HepG2 (cell line): ENCODE results near the gene MOB3C. TPM values are rescaled to one million over a fixed set of nuclear protein-coding genes. Genes with fewer than 3 reads are reported as not detected.

Source experiments
- ASH2L ChIP-seq: fragments of 300-600, 200-600 bp; sonication (generic); IDR thresholded peaks from 2 replicates; pipeline ENCODE4 v1.7.0; 2017; ENCODE audit warnings: low read depth, mild to moderate bottlenecking, moderate library complexity, mixed read lengths, low read length; ENCODE audit not compliant: insufficient read length
- ATF3 ChIP-seq: sonication (generic); formaldehyde crosslinking; IDR thresholded peaks from 2 replicates; pipeline ENCODE4 v1.4.0; 2020; ENCODE audit warnings: missing genetic modification reagents
- BORCS8-MEF2B ChIP-seq: sonication (generic); formaldehyde crosslinking; IDR thresholded peaks from 2 replicates; pipeline ENCODE4 v1.8.0; 2022; ENCODE audit warnings: mild to moderate bottlenecking, missing genetic modification reagents
- CCAR2 ChIP-seq: fragments of 200-400 bp; formaldehyde crosslinking; optimal IDR thresholded peaks from 2 replicates; pipeline ENCODE3; 2018; ENCODE audit warnings: low read depth, mild to moderate bottlenecking, low read length, moderate library complexity
- CHD2 ChIP-seq: IDR thresholded peaks from 2 replicates; pipeline ENCODE4 v1.6.1; 2011; ENCODE audit warnings: low read depth, low read length, improper control_type of control experiment
- CREBL2 ChIP-seq: sonication (generic); formaldehyde crosslinking; IDR thresholded peaks from 2 replicates; pipeline ENCODE4 v1.8.1; 2023; ENCODE audit warnings: missing genetic modification reagents, mild to moderate bottlenecking, borderline replicate concordance
- HMG20B ChIP-seq: conservative IDR thresholded peaks from 2 replicates; pipeline ENCODE4 v1.6.1; 2016; ENCODE audit warnings: missing genetic modification reagents, missing compliant biosample characterization
- KDM1A ChIP-seq: IDR thresholded peaks from 2 replicates; pipeline ENCODE4 v1.6.1; 2016; ENCODE audit warnings: missing compliant biosample characterization
- KDM6A ChIP-seq: IDR thresholded peaks from 2 replicates; pipeline ENCODE4 v1.6.1; 2016; ENCODE audit warnings: low read depth
- KLF16 ChIP-seq, 2 experiments: sonication (generic) in 1 of 2; formaldehyde crosslinking in 1 of 2; IDR thresholded peaks; 2 replicates each; pipeline versions ENCODE4 v1.6.1 to v1.8.0; 2016 to 2023; ENCODE audit warnings: missing genetic modification reagents in 2 of 2, missing compliant biosample characterization in 1 of 2
- NFATC3 ChIP-seq: sonication (generic); formaldehyde crosslinking; IDR thresholded peaks from 2 replicates; pipeline ENCODE4 v1.5.1; 2020; ENCODE audit warnings: mild to moderate bottlenecking, missing genetic modification reagents
- NKX3-1 ChIP-seq: sonication (generic); formaldehyde crosslinking; IDR thresholded peaks from 2 replicates; pipeline ENCODE4 v1.5.0; 2020; ENCODE audit warnings: missing genetic modification reagents
- NR2F6 ChIP-seq, 2 experiments: IDR thresholded peaks; 2 replicates each; pipeline ENCODE4 v1.6.1; 2016; ENCODE audit warnings: antibody characterized with exemption in 1 of 2, mild to moderate bottlenecking in 1 of 2
- PHF8 ChIP-seq: sonication (generic); formaldehyde crosslinking; IDR thresholded peaks from 2 replicates; pipeline ENCODE4 v1.5.0; 2020; ENCODE audit warnings: missing genetic modification reagents
- POLR2AphosphoS5 ChIP-seq: IDR thresholded peaks from 2 replicates; pipeline ENCODE4 v1.6.1; 2012; ENCODE audit warnings: low read depth, low read length
- RNF2 ChIP-seq: fragments of 450-650 bp; conservative IDR thresholded peaks from 2 replicates; pipeline ENCODE4 v1.6.1; 2016; ENCODE audit warnings: low read depth
- RXRA ChIP-seq: sonication (generic); formaldehyde crosslinking; IDR thresholded peaks from 2 replicates; pipeline ENCODE4 v1.5.1; 2020; ENCODE audit warnings: missing genetic modification reagents
- SIX4 ChIP-seq: sonication (generic); formaldehyde crosslinking; IDR thresholded peaks from 2 replicates; pipeline ENCODE4 v1.4.0; 2020; ENCODE audit warnings: missing genetic modification reagents
- SOX6 ChIP-seq, 2 experiments: fragments of 450-650 bp in 1 of 2; sonication (generic) in 1 of 2; formaldehyde crosslinking in 1 of 2; IDR thresholded peaks; 2 replicates each; pipeline versions ENCODE4 v1.4.0 to v1.6.1; 2017 to 2020; ENCODE audit warnings: antibody characterized with exemption in 1 of 2, mild to moderate bottlenecking in 1 of 2, missing genetic modification reagents in 1 of 2
- ZFP37 ChIP-seq: sonication (generic); formaldehyde crosslinking; IDR thresholded peaks from 2 replicates; pipeline ENCODE4 v1.4.0; 2020; ENCODE audit warnings: missing genetic modification reagents, borderline replicate concordance
- ZFX ChIP-seq: sonication (generic); formaldehyde crosslinking; IDR thresholded peaks from 2 replicates; pipeline ENCODE4 v1.4.0; 2020; ENCODE audit warnings: mild to moderate bottlenecking, low read depth, missing genetic modification reagents, moderate library complexity
- ZNF251 ChIP-seq: sonication (generic); formaldehyde crosslinking; IDR thresholded peaks from 2 replicates; pipeline ENCODE4 v1.9.0; 2021; ENCODE audit warnings: mild to moderate bottlenecking, missing genetic modification reagents
- ZNF343 ChIP-seq: sonication (generic); formaldehyde crosslinking; IDR thresholded peaks from 2 replicates; pipeline ENCODE4 v1.4.0; 2020; ENCODE audit warnings: mild to moderate bottlenecking, missing genetic modification reagents
- ZNF570 ChIP-seq: sonication (generic); formaldehyde crosslinking; IDR thresholded peaks from 2 replicates; pipeline ENCODE4 v1.4.0; 2020; ENCODE audit warnings: mild to moderate bottlenecking, missing genetic modification reagents, borderline replicate concordance
- ZNF605 ChIP-seq: sonication (generic); formaldehyde crosslinking; IDR thresholded peaks from 2 replicates; pipeline ENCODE4 v1.8.0; 2022; ENCODE audit warnings: mild to moderate bottlenecking, missing genetic modification reagents
- ZNF616 ChIP-seq: sonication (generic); formaldehyde crosslinking; IDR thresholded peaks from 2 replicates; pipeline ENCODE4 v1.5.0; 2020; ENCODE audit warnings: low read depth, mild to moderate bottlenecking, missing genetic modification reagents
- ZNF678 ChIP-seq: sonication (generic); formaldehyde crosslinking; IDR thresholded peaks from 2 replicates; pipeline ENCODE4 v1.4.0; 2020; ENCODE audit warnings: mild to moderate bottlenecking, missing genetic modification reagents
- ZNF709 ChIP-seq: sonication (generic); formaldehyde crosslinking; IDR thresholded peaks from 2 replicates; pipeline ENCODE4 v1.5.0; 2020; ENCODE audit warnings: mild to moderate bottlenecking, missing genetic modification reagents
- polyA plus RNA-seq, 8 experiments: library from polyadenylated mRNA; depleted of rRNA in 3 of 8; stranded (reverse) in 7 of 8; unstranded in 1 of 8; fragments of >200 nt; fragmentation: Illumina TruSeq in 4 of 8; extraction: Trizol in 4 of 8; gene quantifications; 2 replicates each; pipeline versions ENCODE4 v1.2.1 to v1.2.3, GENCODE V29; 2011 to 2016; ENCODE audit warnings: low read depth in 4 of 8, missing spikeins in 1 of 8, mixed read lengths in 1 of 8; ENCODE audit not compliant: insufficient read depth in 1 of 8
- total RNA-seq, 5 experiments: library from RNA; depleted of rRNA; stranded (reverse); fragments of >200 nt; fragmentation: Illumina TruSeq; extraction: Trizol; gene quantifications; 2 replicates each; pipeline ENCODE4 v1.2.3, GENCODE V29; 2016; ENCODE audit warnings: low read depth in 1 of 5
- TF ChIP-seq, protein P1 (sequence below): sonication (generic); formaldehyde crosslinking; IDR thresholded peaks from 2 replicates; pipeline ENCODE4 v1.8.0; 2022; ENCODE audit warnings: mild to moderate bottlenecking, missing genetic modification reagents, moderate library complexity
- TF ChIP-seq, protein P2 (sequence below): IDR thresholded peaks from 2 replicates; pipeline ENCODE4 v1.6.1; 2012; ENCODE audit warnings: inconsistent platforms
- TF ChIP-seq, protein P3 (sequence below): sonication (generic); formaldehyde crosslinking; IDR thresholded peaks from 2 replicates; pipeline ENCODE4 v1.4.0; 2020; ENCODE audit warnings: mild to moderate bottlenecking, low read depth, missing genetic modification reagents

MOB3C gene
- total and polyA plus RNA-seq, 2 of the 13 experiments (the other 11 are each of a cell fraction or from before 2014, with no cell fraction given): 3.5 to 4.1 TPM

DNA sequence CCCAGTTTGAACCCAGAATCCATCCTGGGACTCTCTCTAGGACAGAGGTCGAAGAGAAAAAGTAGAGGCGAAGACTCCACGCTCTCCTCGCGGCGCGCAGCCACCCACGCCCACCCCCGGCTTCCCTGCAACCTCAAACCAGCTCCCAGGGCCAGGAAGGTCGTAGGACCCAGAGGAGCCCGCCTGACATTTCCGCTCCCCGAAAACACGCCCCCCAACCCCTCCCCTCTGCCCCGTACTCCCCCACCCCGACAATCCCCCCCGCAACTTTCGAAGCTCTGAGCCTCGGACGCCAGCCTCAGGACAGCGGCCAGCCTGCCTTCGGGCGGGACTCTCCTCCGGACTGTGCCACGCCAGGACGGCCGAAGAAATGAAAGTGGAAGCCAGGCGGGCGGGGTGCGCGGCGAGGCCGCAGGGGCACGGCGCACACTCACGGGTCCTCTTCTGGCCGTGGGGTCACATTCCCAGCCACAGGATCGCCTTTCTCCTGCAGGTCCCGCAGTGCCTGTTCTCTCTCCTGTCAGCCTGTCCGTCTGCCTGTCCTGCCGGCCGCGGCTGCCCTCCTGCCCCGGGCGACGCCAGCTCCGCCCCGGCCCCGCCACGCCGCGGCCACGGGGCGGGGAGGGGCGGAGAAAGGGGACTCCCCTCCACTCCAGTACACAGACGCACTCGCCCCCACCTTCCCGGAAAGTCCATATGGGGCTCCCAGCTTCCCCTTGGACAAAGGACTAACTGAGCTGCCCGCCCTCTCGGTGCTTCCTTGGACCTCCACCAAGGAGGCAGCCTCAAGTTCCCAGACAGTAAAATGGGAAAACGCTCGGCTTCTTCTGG is at the start of gene MOB3C (continued):
- TF ChIP-seq POLR2AphosphoS5: peak; percentile 48
- TF ChIP-seq CREBL2 (CRISPR knock-in tag): no peak; the same call in 1 of the 2 replicates
- no peak for TF ChIP-seq CCAR2
- no peak for TF ChIP-seq RXRA (CRISPR knock-in tag)
- TF ChIP-seq, protein P1, sequence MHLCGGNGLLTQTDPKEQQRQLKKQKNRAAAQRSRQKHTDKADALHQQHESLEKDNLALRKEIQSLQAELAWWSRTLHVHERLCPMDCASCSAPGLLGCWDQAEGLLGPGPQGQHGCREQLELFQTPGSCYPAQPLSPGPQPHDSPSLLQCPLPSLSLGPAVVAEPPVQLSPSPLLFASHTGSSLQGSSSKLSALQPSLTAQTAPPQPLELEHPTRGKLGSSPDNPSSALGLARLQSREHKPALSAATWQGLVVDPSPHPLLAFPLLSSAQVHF (CRISPR knock-in tag): no peak
- peak; percentile 40; the same call in 1 of the 2 replicates for TF ChIP-seq RNF2
- no peak for TF ChIP-seq BORCS8-MEF2B
- TF ChIP-seq KDM1A (CRISPR knock-in tag): no peak
- TF ChIP-seq ZNF709: 0 out of 2 replicates have a peak, but pooled peaks have one; percentile 37
- TF ChIP-seq ZNF678 (CRISPR knock-in tag): no peak
- no peak for TF ChIP-seq ZNF343 (CRISPR knock-in tag)
- TF ChIP-seq NFATC3 (CRISPR knock-in tag): no peak
- no peak for TF ChIP-seq NR2F6 (IDR thresholded peaks at IDR 0.05)
- no peak for TF ChIP-seq NR2F6 (CRISPR knock-in tag; IDR thresholded peaks at IDR 0.05)
- no peak for TF ChIP-seq SIX4 (CRISPR knock-in tag)
- TF ChIP-seq PHF8 (CRISPR knock-in tag): peak; percentile 63
- TF ChIP-seq ZNF616: 0 out of 2 replicates have a peak, but pooled peaks have one; percentile 52
- TF ChIP-seq ATF3 (CRISPR knock-in tag): no peak
- peak; percentile 78 for TF ChIP-seq ASH2L
- TF ChIP-seq KDM6A (CRISPR knock-in tag): no peak
- no peak for TF ChIP-seq HMG20B (CRISPR knock-in tag)
- peak; percentile 51 for TF ChIP-seq ZFX (CRISPR knock-in tag)
- 0 out of 2 replicates have a peak, but pooled peaks have one; percentile 37 for TF ChIP-seq ZNF570 (CRISPR knock-in tag)
- TF ChIP-seq KLF16 (CRISPR knock-in tag; IDR thresholded peaks at IDR 0.05): peak in 1 of 2 experiments; percentile 6; a peak in 1 of 4 replicates
- TF ChIP-seq CHD2: no peak
- TF ChIP-seq, protein P2, sequence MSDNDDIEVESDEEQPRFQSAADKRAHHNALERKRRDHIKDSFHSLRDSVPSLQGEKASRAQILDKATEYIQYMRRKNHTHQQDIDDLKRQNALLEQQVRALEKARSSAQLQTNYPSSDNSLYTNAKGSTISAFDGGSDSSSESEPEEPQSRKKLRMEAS: peak; percentile 71
- no peak for TF ChIP-seq NKX3-1
- TF ChIP-seq SOX6 (IDR thresholded peaks at IDR 0.05): no peak
- no peak for TF ChIP-seq SOX6 (CRISPR knock-in tag; IDR thresholded peaks at IDR 0.05)
- no peak for TF ChIP-seq ZFP37 (CRISPR knock-in tag)
- TF ChIP-seq ZNF251: no peak
- TF ChIP-seq ZNF605 (CRISPR knock-in tag): 0 out of 2 replicates have a peak, but pooled peaks have one; percentile 35
- TF ChIP-seq, protein P3, sequence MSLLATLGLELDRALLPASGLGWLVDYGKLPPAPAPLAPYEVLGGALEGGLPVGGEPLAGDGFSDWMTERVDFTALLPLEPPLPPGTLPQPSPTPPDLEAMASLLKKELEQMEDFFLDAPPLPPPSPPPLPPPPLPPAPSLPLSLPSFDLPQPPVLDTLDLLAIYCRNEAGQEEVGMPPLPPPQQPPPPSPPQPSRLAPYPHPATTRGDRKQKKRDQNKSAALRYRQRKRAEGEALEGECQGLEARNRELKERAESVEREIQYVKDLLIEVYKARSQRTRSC (CRISPR knock-in tag): no peak
